GM12878 (cell line): ENCODE measurements around the gene CCL19. TPM values are rescaled to one million over a fixed set of nuclear protein-coding genes. Genes with fewer than 3 reads are reported as not detected.

Experiments used
- ATAC-seq: fragments of 200-7000 bp; cut with Tn5 transposase; 3 replicates; pipeline ENCODE4 v1.9.1; 2020; ENCODE audit warnings: mild to moderate bottlenecking, moderate library complexity
- BruUV-seq: library from RNA; stranded (reverse); fragments of 400-500 nt; replicated peaks from 2 replicates; lab custom pipeline; 2021; lab: Mats Ljungman, UMichigan
- CTCF ChIA-PET: fragments of 300-600 bp; sonication (Branson Sonifier 250); formaldehyde crosslinking; extraction: SDS; loops from one replicate; lab custom pipeline; 2021; ENCODE audit warnings: inconsistent platforms; lab: Yijun Ruan, JAX
- POLR2A ChIA-PET: fragments of 350-600 bp; formaldehyde crosslinking; extraction: SDS; loops from one replicate; lab custom pipeline; 2021; ENCODE audit warnings: inconsistent platforms; lab: Charles Lee
- RAD21 ChIA-PET: fragments of 300-600 bp; sonication (Branson Sonifier 250); formaldehyde crosslinking; loops from one replicate; lab custom pipeline; 2023; ENCODE audit warnings: antibody characterized with exemption; ENCODE audit not compliant: unreplicated experiment; lab: Charles Lee
- SMC1A ChIA-PET: fragments of 300-600 bp; sonication (Branson Sonifier 250); formaldehyde crosslinking; loops from one replicate; lab custom pipeline; 2023; ENCODE audit not compliant: unreplicated experiment, uncharacterized antibody; lab: Charles Lee
- DNase-seq: peaks from one replicate; pipeline ENCODE4 v3.0.0-alpha.2; 2011; ENCODE audit warnings: low read depth, low spot score
- FAIRE-seq: peaks from 3 replicates; lab custom pipeline; 2011; peaks lifted over from hg19 to GRCh38; lab: Jason Lieb, UNC
- H2AFZ ChIP-seq: 2 replicates; pipeline ENCODE4 v1.6.0; 2011; ENCODE audit warnings: low read depth, low read length, control low read depth; ENCODE audit not compliant: control insufficient read depth
- H3K27ac ChIP-seq: 2 replicates; pipeline ENCODE4 v1.5.1; 2011; ENCODE audit warnings: control low read depth; ENCODE audit not compliant: control insufficient read depth, insufficient read depth
- H3K27me3 ChIP-seq, 2 experiments: replicated peaks in 1 of 2; 2 replicates each; pipeline versions ENCODE4 v1.6.0 to v1.6.1; 2011; ENCODE audit warnings: low read length in 1 of 2; ENCODE audit not compliant: control insufficient read depth in 2 of 2, insufficient read depth in 2 of 2
- H3K36me3 ChIP-seq, 2 experiments: 2 replicates each; pipeline ENCODE4 v1.5.1; 2011; ENCODE audit warnings: low read length in 1 of 2; ENCODE audit not compliant: control insufficient read depth in 2 of 2, insufficient read depth in 2 of 2
- H3K4me1 ChIP-seq: 2 replicates; pipeline ENCODE4 v1.6.1; 2011; ENCODE audit warnings: mild to moderate bottlenecking, low read length, moderate library complexity, mixed read lengths; ENCODE audit not compliant: control insufficient read depth, insufficient read depth
- H3K4me2 ChIP-seq: 2 replicates; pipeline ENCODE4 v1.6.0; 2011; ENCODE audit warnings: control low read depth; ENCODE audit not compliant: control insufficient read depth, insufficient read depth
- H3K4me3 ChIP-seq: fragments of 200-600 bp; sonication (generic); 2 replicates; pipeline ENCODE4 v1.5.1; 2016
- H3K79me2 ChIP-seq: 2 replicates; pipeline ENCODE4 v1.6.0; 2011; ENCODE audit warnings: low read length; ENCODE audit not compliant: control insufficient read depth, insufficient read depth
- H3K9ac ChIP-seq: 2 replicates; pipeline ENCODE4 v1.8.0; 2011; ENCODE audit warnings: low read length, control low read depth, mixed read lengths; ENCODE audit not compliant: control insufficient read depth, insufficient read depth
- H3K9me3 ChIP-seq: replicated peaks from 3 replicates; pipeline ENCODE4 v1.5.1; 2011; ENCODE audit warnings: mild to moderate bottlenecking, low read length; ENCODE audit not compliant: control insufficient read depth, insufficient read depth
- H4K20me1 ChIP-seq: 2 replicates; pipeline ENCODE4 v1.6.0; 2011; ENCODE audit not compliant: control insufficient read depth, insufficient read depth
- BCL3 ChIP-seq: IDR thresholded peaks from 2 replicates; pipeline ENCODE4 v1.6.1; 2011; ENCODE audit warnings: borderline replicate concordance, low read depth, mild to moderate bottlenecking, moderate library complexity, low read length; ENCODE audit not compliant: insufficient read depth, poor library complexity, severe bottlenecking
- CBX5 ChIP-seq: sonication (generic); IDR thresholded peaks from 2 replicates; pipeline ENCODE4 v1.6.1; 2016; ENCODE audit warnings: low read depth, moderate library complexity, mild to moderate bottlenecking, inconsistent platforms
- FOXM1 ChIP-seq: IDR thresholded peaks from 2 replicates; pipeline ENCODE4 v1.6.1; 2012; ENCODE audit warnings: low read depth, mild to moderate bottlenecking, inconsistent platforms, low read length, moderate library complexity
- IRF3 ChIP-seq: fragments of 450-650 bp; IDR thresholded peaks from 2 replicates; pipeline ENCODE4 v1.6.1; 2014; ENCODE audit warnings: mild to moderate bottlenecking
- JUND ChIP-seq: IDR thresholded peaks from 2 replicates; pipeline ENCODE4 v1.6.1; 2012; ENCODE audit warnings: low read depth, mild to moderate bottlenecking, low read length, improper control_type of control experiment, moderate library complexity
- MYC ChIP-seq: IDR thresholded peaks from 2 replicates; pipeline ENCODE4 v1.6.1; 2011; ENCODE audit warnings: mild to moderate bottlenecking, low read length, moderate library complexity, inconsistent platforms; ENCODE audit not compliant: insufficient read depth, insufficient replicate concordance, insufficient read length, severe bottlenecking
- RAD21 ChIP-seq: IDR thresholded peaks from 2 replicates; pipeline ENCODE4 v1.6.1; 2011; ENCODE audit warnings: mild to moderate bottlenecking, low read depth, low read length, moderate library complexity; ENCODE audit not compliant: insufficient read depth
- RELA ChIP-seq: fragments of 450-650 bp; IDR thresholded peaks from 2 replicates; pipeline ENCODE4 v1.8.0; 2014; ENCODE audit warnings: borderline replicate concordance; ENCODE audit not compliant: partially characterized antibody
- STAT3 ChIP-seq: IDR thresholded peaks from 2 replicates; pipeline ENCODE4 v1.6.1; 2011; ENCODE audit warnings: low read depth, low read length, improper control_type of control experiment
- USF1 ChIP-seq: IDR thresholded peaks from 2 replicates; pipeline ENCODE4 v1.6.1; 2011; ENCODE audit warnings: borderline replicate concordance, low read depth, mild to moderate bottlenecking, moderate library complexity, mixed read lengths, low read length; ENCODE audit not compliant: insufficient read depth; ENCODE audit errors: extremely low read length
- ZNF24 ChIP-seq: fragments of 450-650 bp; IDR thresholded peaks from 2 replicates; pipeline ENCODE4 v1.6.1; 2017; ENCODE audit warnings: antibody characterized with exemption, mild to moderate bottlenecking
- ZNF687 ChIP-seq: fragments of 450-650 bp; IDR thresholded peaks from 2 replicates; pipeline ENCODE4 v1.6.1; 2017; ENCODE audit warnings: mild to moderate bottlenecking, moderate library complexity
- in situ Hi-C: fragments of 300-500 bp; cut with MboI; formaldehyde crosslinking; loops from 9 replicates; pipeline ENCODE4 v1.14.3; 2018; ENCODE audit warnings: mixed read lengths
- intact Hi-C: fragments of 100-400 bp; cut with micrococcal nuclease; formaldehyde crosslinking; loops from one replicate; pipeline ENCODE4 v1.14.2; 2022; ENCODE audit not compliant: unreplicated experiment
- polyA plus RNA-seq, 11 experiments: library from polyadenylated mRNA; depleted of rRNA in 4 of 11; unstranded in 6 of 11; stranded (reverse) in 5 of 11; fragments of >200 nt; fragmentation: Nextera tagmentation in 4 of 11; fragmentation: Illumina TruSeq in 1 of 11; extraction: Ambion mirVana in 4 of 11; extraction: Trizol in 1 of 11; gene quantifications; 1 replicate in 1 of 11; 2 replicates in 10 of 11; pipeline versions ENCODE4 v1.2.1 to v1.2.3, GENCODE V29; 2011 to 2016; ENCODE audit warnings: inconsistent platforms in 2 of 11, missing spikeins in 2 of 11, low read depth in 1 of 11
- total RNA-seq, 4 experiments: library from RNA; depleted of rRNA in 3 of 4; stranded (reverse); fragments of >200 nt in 3 of 4; fragmentation: Illumina TruSeq in 1 of 4; extraction: Trizol in 1 of 4; gene quantifications; 2 replicates each; pipeline versions ENCODE4 v1.2.1 to v1.2.3, GENCODE V29; 2013 to 2021
- TF ChIP-seq, protein P1 (sequence below): fragments of 450-650 bp; IDR thresholded peaks from 2 replicates; pipeline ENCODE4 v1.6.1; 2017; ENCODE audit warnings: antibody characterized with exemption, mild to moderate bottlenecking, moderate library complexity

CCL19 gene
- total and polyA plus RNA-seq, 10 of the 15 experiments (the other 5 are each of a cell fraction or from before 2014, with no cell fraction given): 0.42 to 0.69 TPM; not detected in 8

GRCh38 chr9:34694811-34695210, 3.7 kb upstream of the CCL19 start:
- H3K4me2 ChIP-seq: no peak overlapping the region
- peaks cover 4% of the 10 kb centered on the region; the same call in 1 of the 2 replicates for H3K4me1 ChIP-seq
- no peaks in the 10 kb centered on the region for H3K9me3 ChIP-seq
- no peak for DNase-seq
- H3K27me3 ChIP-seq: peaks cover 0 to 4% of the 10 kb centered on the region in 2 experiments; a peak in 2 of 4 replicates
- ATAC-seq: no peak
- no peak for FAIRE-seq
- RAD21 ChIA-PET: no interaction called here
- H3K9ac ChIP-seq: no peak overlapping the region
- no peak overlapping the region for H3K27ac ChIP-seq
- POLR2A ChIA-PET: no interaction called here
- no peak overlapping the region for H2AFZ ChIP-seq
- no peaks in the 10 kb centered on the region for H4K20me1 ChIP-seq
- no peaks in the 10 kb centered on the region for H3K36me3 ChIP-seq
- no TSS peak for BruUV-seq
- no peaks in the 10 kb centered on the region for H3K79me2 ChIP-seq
- SMC1A ChIA-PET: interaction anchor here (1.0 kb wide), 1 partner anchor 9 kb away, joined by 3 read pairs; no protein-coding TSS in a partner anchor
- in situ Hi-C loops (no loop called here), intact Hi-C loops (no loop called here)
- CTCF ChIA-PET: interaction anchor here (1.6 kb wide), 1 partner anchor 8 kb away, joined by 4 read pairs; no protein-coding TSS in a partner anchor
- H3K4me3 ChIP-seq: no peak overlapping the region
- TF ChIP-seq STAT3 (no peak), IRF3 (no peak), RAD21 (no peak), RELA (no peak), USF1 (no peak), CBX5 (no peak), FOXM1 (no peak), BCL3 (no peak), JUND (no peak), MYC (no peak), ZNF687 (no peak), ZNF24 (no peak)
- TF ChIP-seq, protein P1, sequence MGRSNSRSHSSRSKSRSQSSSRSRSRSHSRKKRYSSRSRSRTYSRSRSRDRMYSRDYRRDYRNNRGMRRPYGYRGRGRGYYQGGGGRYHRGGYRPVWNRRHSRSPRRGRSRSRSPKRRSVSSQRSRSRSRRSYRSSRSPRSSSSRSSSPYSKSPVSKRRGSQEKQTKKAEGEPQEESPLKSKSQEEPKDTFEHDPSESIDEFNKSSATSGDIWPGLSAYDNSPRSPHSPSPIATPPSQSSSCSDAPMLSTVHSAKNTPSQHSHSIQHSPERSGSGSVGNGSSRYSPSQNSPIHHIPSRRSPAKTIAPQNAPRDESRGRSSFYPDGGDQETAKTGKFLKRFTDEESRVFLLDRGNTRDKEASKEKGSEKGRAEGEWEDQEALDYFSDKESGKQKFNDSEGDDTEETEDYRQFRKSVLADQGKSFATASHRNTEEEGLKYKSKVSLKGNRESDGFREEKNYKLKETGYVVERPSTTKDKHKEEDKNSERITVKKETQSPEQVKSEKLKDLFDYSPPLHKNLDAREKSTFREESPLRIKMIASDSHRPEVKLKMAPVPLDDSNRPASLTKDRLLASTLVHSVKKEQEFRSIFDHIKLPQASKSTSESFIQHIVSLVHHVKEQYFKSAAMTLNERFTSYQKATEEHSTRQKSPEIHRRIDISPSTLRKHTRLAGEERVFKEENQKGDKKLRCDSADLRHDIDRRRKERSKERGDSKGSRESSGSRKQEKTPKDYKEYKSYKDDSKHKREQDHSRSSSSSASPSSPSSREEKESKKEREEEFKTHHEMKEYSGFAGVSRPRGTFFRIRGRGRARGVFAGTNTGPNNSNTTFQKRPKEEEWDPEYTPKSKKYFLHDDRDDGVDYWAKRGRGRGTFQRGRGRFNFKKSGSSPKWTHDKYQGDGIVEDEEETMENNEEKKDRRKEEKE: no peak
